Stimulated activated CD4-positive, alpha-beta T cell treated with anti-CD3 and anti-CD28 coated beads, Interleukin-1b, Interleukin-23, amount 100 ng/mL, for 1 hour (primary cell): ENCODE results near the gene FAIM2.

Experiments
- DNase-seq, 2 donors: peaks; one replicate each; pipeline ENCODE4 v3.0.0-alpha.2; 2020; ENCODE audit warnings: low read depth in 2 of 2

Gene FAIM2

DNA sequence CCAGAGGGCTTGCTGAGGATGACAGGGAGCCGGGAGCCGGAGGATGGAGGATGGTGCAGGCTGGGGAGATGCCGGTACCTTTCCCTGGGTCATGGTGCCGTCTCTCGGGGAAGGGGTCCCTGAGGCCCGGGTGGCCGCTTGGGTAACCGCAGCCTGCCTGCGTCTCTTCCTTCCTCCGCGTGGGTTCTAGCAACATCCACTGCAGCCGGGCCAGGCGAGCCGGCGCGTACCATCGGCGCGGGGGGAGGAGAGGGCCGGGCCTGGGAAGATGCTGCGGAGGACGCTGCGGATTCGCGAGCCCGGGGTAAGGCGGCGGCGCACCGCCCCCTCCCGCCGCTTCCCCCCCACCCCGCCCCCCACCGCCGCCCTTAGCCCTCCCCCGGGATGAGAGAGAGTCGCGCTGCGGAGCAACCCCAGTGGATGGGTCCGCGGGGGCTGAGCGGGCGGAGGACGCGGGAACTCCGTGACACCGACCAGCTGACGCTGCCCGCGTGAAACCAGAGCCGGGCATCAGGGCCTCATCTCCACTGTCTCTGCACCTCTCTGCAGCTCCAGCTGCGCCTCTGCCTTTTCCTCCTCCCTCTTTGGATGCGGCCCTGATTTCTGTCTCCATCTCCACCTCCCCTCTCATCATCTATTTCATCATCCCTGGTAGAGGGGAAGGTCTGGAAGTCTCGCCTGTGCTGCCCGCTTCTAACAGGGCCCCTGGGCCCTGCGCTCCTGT, at the start of gene FAIM2:
Gene FAIM2 (minus strand): TSS at position 201 of the 724 bp plus-strand sequence. CDS start 108 bp downstream, at position 93.
- DNase-seq, result no peak

DNA sequence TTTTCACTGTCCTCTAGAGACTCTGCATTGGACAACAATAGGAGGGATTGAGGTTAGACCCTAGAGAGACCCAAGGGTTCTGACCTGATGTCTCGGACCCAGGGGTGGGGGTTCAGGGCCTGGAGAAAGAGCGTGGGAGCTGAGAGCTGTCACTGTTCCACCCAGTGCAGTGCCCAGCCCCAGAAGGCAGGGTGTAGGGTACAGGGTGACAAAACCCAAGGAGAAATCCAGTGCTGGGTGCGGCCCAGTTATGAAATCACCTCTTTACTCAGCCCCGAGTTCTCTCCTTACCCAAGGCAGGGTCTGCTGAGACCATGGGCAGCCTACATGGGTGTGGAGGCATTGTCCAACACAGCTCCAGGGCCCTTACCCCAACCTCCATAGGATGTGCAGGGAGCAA, 49.5 kb upstream of the FAIM2 start:
- no peak for DNase-seq

DNA sequence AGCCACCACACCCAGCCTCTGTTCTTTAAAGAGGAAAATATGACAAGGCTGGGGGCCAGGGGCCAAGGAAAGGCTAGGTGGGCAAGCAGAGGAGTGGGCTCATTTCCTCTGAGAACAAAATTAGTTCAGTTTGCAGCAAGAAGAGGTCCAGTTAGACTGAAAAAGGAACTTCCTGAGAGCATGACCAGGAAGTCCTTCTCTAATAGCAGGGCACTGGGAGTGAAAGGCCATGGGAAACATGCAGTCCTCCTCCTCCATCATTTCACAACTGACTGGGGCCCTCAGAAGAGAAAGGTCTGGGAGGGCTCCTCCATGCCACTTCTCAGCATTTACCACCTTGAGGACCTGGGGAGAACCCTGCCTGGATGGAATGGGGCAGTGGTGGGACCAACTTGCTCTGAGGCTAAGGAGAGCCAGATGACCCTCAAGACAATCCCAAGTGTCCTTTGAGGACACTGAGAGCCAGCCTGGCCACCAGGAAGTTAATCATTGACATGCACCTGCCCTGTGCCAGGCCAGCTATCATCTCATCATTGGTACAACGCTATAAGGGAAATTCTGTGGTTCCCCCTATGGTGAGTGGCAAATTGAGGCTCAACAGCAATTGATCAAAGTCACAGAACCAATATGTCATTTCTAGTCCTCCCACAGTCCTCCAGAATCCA, 48.8 kb upstream of the FAIM2 start:
- no peak for DNase-seq

DNA sequence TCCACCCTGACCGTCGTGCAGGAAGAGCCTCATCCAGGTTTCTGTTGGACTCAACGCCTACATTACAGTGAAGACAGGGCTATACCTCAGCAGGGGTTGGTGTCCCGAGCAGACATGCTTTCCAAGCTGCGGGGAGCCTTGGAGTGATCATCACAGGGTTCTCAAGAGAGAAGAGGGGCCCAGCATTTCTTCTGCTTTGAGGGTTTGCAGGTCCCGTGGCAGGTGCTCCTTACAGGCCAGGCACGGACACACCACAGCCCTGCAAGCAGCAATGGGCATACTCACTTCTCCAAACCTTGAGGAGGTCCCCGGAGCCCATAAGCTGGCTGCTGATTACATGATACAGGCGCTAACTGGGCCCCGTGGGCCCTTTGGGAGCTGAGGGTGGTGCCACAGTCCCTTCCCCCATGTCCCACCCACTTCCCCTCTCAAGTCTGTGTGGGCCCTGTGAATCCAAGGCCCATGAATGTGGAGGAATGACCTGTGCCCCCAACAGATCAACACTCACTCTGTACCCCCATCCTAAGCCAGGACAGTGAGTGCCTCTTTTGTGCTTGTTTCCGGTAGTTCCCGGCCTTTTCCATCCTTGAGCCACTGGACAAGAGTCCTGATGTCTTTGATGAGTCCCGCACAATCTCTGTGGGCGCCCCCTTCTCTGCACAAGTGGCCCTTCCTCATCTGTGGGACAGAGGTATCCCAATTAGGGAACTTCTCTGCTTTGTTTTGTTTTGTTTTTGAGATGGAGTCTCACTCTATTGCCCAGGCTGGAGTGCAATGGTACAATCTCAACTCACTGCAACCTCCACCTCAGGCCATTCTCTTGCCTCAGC, 47.9 kb upstream of the FAIM2 start:
- DNase-seq, result no peak

DNA sequence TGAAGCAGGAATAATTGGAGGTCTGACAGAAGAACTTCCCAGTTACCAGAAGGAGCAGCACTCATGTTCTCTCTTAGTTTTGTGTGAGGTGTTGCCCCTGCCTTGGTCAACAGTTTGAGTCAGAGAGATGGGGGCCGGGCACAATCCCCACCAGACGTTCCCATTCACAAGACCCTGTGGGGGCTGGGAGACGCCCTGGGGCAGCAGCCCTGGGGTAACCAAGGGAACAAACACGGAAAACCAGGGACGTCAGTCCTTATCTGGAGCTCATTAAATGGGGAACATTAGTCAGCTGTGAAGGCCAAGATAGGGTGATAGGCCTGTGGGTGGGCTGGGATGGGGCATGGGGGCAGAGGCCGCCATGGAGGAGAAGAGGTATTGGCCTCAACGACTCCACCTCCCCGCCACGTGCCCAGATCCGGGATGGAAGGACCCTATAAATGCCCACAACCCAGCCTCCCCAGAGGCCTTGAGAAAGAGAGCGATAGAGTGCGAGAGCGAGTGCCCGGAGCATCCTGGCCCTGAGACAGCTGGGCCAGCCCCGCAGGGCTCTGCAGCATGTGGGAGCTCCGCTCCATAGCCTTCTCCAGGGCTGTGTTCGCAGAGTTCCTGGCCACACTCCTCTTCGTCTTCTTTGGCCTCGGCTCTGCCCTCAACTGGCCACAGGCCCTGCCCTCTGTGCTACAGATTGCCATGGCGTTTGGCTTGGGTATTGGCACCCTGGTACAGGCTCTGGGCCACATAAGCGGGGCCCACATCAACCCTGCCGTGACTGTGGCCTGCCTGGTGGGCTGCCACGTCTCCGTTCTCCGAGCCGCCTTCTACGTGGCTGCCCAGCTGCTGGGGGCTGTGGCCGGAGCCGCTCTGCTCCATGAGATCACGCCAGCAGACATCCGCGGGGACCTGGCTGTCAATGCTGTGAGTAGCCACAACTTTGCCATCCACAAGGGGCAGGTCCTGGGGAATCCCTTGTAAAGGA, 46.9 kb upstream of the FAIM2 start, which contains the start of gene AQP2:
Gene AQP2 (plus strand): TSS at position 465 of the 979 bp plus-strand sequence. CDS start 94 bp downstream, at position 559.
- DNase-seq, result no peak

DNA sequence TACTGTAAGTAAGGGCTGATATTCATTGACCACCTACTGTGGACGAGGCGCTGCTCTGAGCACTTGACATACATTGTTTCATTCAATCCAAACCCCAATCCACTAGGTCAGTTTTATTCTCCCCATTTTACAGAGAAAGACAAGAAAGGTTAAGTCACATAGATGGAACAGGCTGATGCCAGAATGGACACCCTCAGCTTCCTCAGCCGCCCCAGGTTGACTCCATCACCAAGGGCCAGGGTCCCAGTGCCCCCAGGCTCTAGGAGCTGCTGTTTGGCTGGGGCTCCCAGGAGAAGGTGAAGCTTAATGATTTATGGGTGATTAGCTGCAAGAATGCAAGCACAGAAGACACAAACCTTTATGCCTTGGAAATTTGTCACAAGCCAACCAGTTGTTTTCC, 46.2 kb upstream of the FAIM2 start:
- DNase-seq, result no peak

DNA sequence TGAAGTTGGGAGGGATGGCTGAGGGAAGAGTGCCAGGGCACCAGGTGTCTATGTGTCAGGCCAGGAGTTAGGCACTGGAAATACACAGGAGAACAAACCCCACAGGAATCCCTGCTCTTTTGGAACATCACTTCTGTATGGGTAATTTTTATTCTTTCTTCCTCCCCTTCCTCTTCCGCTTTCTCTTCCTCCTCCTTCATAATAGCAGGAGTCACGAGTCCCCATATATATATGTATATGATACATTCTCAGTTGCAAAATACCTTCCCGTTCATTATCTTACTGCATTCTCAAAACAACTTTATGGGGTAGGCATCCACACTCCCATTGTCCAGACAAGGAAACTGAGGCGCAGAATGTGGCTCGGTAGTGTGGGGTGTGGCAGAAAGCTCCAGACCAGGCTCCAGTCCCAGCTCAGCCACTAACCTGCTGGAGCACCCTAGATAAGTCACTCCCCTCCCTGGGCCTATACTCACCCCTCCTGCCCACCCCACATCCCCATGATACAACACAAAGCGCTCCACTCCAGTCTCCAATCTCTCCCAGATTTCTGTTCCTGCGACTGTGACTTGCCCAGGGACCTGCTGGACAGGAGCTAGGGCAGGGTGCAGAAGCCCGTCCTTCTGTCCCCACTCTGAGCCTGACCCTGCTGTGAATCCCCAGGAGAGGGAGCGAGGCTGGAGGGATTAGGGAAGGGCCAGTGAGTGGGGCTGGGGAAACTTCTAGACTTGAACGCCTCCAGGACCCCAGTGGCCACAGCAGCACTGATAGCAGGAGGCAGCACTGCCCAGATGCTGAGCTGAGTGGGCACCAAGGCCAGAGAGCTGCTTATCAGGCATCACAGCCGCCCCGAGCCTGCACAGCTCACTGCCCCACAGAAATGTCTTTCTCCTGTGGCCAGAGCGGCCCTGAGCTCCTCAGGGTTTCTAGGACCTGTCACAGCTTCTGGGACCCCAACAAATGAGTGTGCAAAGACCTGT, 45.5 kb upstream of the FAIM2 start:
- no peak for DNase-seq

DNA sequence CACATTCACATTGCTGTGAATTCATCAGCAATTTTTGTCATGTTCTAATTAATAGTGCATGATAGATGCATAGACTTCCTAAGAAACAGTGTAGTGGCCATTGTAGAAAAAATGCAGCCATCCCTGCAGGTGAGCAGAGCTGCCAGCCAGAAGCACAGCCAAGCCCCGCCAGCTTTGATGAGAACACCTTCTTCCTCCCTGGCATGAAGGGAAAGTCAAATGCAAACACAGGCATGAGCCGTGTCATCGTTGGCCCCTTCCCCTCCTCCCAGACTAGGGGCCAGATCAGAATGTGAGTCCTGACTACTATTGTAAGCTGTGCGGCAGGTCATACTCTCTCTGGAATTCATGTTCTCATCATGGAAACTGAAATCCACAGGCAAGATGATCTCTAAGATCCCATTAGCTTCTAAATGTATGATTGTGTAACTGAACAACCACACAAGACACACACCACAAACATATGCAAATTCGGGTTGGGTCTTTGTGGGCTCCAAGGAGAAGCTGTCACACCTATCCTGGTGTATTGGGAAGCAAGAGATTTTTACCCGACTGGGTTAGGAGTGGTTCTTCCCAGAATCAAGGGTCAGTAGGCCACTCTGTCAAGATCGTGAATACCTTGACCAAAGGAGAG, 44.0 kb upstream of the FAIM2 start:
- DNase-seq, result no peak

DNA sequence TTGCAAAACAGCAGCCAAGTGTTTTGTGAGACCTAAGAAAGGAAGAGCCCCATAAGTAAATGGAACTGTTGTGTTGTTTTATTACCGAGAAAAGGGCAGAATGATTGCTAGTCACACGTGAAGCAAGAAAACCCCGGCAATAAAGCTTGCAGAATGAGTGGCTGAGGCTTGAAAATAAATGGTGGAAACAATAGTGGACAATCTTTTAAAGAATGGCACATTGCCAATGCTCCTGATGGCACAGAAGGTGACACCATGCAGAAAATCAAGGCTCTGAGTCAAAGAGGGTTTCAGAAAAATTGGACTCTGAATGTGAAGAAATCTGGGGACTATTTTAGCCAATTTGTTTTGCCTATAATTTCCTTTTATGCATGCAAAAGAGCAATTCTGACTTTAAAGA, 42.8 kb upstream of the FAIM2 start:
- DNase-seq, result no peak

DNA sequence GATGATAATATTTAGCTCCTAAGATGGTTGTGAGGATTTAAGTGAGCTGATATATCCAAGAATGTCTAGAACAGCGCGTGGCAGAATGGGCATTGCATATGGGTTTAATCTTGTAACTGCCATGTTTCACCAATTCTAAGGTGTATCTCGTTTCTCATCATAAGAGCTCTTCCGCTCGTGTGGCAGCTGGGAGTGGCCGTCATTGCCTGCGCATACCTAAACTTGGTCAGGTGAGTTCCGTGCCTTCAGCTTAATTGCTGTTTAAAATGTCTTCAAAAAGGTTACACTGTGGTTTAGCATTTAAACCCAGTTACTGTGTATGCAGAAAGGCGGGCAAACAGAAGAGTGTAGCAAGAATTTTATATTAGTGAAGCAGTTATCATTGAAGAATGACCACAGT, 42.4 kb upstream of the FAIM2 start:
- DNase-seq, result no peak

DNA sequence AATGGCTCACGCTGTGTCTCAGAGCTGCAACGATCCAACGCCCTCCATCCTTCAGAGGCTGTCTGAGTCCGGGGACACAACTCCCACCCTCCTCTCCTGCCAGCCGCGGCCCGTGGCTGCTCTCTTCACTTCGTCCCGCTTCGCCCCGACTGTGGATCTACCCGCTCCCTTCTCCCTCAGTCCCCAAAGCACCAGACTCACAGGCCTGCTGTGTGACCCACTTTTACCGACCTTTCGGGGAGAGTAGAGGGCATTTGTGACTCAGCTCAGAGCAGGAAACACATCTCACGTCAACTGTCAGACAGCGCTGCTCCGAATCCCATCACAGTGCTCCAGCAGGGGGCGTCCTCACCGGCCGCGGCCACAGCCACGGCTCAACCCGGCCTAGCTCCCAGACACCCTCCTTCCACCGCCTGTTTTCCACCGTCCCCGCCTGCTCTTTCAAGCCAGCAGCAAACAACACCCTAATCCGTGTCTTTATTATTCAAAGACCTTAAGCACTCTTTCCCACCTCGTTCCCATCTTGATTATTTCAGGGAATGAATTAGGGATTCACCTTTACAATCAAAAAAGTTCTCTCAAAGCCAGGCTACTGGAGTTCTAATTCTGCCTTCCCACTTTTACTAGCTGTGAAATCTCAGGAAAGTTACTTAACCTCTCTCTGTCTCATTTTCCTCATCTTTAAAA, 41.8 kb upstream of the FAIM2 start:
- DNase-seq, result peak; percentile 73 to 78

DNA sequence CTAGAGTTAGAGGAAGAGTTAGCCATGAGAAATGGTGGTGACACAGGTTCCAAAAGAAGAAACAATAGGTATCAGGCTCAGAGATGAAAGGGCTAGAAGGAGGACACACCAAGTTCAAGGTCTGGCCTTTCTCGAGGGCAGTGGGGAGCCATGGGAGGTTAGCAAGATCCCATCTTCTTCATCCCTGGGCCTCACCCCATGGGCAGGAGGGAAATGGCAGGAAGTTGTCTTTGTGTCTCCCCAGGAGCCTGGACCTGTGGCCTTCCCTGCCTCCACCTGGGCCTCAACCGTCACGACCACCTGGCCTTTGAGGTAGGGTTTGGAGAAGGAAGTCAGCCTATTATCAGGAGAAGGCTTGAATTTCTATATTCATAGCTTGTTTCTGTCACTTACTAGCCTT, 41.0 kb upstream of the FAIM2 start:
- no peak for DNase-seq

DNA sequence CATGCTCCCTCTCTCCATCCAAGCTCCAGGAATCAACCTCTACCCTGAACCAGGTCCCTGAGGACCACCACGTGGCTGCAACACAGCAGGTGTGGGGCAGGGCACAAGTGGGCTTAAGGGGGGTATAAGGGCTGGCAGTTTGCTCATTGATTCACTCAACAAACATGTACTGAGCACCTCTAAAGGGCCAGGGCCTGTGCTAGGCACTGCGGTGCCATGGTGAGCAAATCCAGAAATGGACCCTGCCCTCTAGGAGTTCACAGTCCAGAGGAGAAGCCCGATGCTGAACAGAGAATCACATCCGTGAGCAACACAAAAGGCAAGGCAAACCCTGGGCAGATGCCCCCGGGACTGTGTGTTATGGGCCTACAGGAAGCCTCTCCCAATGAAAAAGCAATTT, 40.3 kb upstream of the FAIM2 start:
- no peak for DNase-seq

DNA sequence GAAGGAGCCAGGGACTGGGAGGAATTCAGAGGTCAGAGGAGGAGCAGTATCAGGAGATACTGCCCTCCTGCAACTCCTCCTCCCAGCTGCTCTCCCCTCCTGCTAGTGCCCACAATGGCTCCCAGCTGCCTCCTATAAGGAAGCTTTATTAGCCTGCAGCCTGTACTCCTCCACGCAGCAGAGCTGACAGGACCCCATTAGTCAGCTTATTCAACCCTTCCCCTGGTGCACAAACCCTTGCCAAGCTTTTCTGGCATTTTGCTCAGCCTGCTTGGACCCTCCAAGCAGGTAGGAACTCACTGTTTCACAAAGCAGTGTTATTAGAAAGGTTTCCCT, 39.9 kb upstream of the FAIM2 start:
- no peak for DNase-seq

DNA sequence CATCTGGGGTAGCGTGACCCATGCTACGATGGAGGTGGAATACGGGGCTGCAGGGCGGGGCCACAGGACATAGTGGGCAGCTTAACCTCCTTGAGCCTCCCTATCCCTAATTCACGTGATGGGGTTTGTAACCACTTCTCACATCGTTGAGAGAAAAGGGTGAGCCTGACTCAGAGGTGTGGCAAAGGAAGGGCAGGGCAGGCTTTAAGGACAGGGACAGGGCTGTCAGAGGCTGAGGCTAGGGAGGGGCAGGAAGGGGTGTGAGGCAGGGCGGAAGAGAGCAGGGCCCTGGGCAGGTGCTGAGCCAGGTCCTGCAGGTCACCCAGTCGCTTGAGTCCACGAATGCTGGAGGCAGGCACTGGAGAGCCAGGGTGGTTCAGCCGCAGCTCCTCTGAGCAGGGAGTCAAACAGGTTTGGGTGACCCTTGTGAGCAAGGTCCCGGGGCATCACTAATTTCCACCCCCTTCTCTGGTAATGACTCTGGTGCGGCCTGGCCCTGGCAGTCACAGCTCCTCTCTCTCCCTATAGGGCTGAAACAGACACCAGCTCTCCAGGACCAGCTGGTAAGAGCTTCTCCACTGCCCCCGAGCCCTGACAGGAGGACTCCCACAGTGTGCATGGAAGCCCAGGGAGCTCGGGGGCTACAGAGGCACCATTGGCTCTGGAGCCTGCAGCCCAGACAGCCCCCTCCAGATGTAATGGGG, 39.4 kb upstream of the FAIM2 start:
- DNase-seq, result no peak

DNA sequence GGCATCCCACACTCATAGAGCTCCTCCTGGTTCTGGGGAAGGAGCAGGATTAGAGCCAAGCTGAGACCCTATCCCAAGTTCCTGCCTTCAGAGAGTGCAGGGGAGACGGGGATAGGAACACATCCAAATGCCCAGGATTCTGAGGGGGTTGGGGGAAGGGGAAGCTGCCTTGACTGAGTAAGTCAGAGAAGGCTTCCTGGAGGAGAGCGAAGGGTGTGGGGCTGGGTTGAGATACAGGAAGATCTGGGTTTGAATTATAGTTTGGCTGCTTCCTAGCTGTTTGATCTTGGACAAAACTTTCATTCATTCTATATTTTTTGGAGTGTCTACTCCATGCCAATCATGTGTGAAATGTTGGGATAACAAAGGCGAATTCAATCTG, 38.8 kb upstream of the FAIM2 start:
- DNase-seq, result no peak

DNA sequence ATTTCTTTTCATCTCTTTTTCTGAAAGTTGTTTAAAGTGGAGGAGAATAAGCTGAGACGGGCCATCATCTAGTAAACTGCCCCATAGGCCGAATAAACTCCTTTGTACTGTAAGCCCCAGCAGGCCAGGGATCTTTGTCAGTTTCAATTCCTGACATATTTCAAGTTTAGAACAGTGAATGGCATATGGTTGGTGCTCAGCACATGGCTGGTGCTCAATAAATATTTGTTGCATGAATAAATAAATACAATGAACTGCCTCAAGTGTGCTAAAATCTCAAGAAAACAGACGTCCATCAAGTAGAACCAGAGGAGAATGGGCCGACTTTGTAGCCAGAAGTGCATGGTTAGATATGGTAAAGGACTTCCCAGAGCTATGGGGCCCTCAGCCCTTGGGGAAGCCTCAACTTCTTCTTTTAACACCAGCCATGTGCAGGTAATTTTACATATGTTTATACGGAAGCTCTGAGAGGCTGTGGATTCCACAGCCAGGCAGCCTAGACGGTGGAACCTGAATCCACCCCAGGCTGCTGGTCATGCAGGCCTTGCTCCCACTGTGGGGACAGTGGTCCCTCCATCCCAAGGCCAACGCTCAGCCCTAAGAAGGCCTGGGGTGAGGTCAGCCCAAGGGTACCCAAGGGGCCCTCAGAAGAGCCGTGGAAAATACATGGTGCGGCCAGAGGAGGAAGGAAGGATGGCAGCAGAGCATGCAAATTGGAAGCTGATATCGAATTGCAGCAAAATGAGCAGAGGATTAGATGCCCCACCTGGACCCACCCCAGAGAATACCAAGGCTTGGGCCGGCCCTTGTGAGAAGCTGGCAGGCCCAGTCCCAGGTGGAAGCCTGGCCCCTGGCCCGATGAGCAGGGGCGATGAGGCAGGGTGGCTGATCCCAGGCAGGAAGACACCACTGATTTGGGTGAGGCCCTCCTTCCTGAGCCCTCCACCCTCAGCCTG, 38.1 kb upstream of the FAIM2 start:
- DNase-seq, result no peak
